ENCODE measurements around the gene WDR81.
A peak's percentile ranks its signal among the peaks of the same experiment; 100 is the strongest.
"Not testable (repeated sequence)": the region's sequence is repeated elsewhere in the genome, so short reads cannot be mapped to it uniquely, and the experiment has no call there.

The WDR81 gene

GRCh38 chr17:1732241-1732832, 7.8 kb downstream of the WDR81 start:
- no peak for DNase-seq

GRCh38 chr17:1732833-1733321, 8.4 kb downstream of the WDR81 start:
- DNase-seq: no peak

DNA sequence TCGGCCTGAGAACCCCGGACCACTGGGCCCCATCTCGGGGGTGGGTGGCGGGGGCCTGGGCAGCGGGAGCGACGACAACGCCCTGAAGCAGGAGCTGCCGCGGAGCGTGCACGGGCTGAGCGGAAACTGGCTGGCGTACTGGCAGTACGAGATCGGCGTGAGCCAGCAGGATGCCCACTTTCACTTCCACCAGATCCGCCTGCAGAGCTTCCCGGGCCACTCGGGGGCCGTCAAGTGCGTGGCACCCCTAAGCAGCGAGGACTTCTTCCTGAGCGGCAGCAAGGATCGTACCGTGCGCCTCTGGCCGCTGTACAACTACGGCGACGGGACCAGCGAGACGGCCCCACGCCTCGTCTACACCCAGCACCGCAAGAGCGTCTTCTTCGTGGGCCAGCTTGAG, 9.3 kb downstream of the WDR81 start:
- DNase-seq: no peak

GRCh38 chr17:1735418-1735817, 10.9 kb downstream of the WDR81 start:
- DNase-seq: no peak

DNA sequence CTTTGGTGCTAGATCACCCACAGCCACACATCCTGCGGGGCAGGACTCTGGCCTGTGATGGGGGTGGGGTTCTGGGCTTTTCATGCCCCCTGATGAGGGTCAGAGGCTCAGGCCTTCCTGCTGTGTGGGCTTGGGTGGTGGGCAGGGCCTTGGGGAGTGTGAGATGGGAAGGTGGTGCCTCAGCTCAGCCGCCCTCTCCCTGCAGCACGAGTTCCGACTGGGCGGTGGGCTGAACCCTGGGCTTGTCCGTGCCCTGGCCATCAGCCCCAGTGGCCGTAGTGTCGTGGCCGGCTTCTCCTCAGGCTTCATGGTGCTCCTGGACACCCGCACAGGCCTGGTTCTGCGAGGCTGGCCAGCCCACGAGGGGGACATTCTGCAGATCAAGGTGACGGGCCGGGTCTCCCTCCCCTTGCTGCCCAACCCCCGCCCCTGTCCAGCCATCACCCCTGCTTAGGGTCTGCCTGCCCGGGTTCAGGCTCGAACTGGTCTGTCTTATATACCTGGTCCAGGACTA, 11.4 kb downstream of the WDR81 start:
- DNase-seq: no peak

DNA sequence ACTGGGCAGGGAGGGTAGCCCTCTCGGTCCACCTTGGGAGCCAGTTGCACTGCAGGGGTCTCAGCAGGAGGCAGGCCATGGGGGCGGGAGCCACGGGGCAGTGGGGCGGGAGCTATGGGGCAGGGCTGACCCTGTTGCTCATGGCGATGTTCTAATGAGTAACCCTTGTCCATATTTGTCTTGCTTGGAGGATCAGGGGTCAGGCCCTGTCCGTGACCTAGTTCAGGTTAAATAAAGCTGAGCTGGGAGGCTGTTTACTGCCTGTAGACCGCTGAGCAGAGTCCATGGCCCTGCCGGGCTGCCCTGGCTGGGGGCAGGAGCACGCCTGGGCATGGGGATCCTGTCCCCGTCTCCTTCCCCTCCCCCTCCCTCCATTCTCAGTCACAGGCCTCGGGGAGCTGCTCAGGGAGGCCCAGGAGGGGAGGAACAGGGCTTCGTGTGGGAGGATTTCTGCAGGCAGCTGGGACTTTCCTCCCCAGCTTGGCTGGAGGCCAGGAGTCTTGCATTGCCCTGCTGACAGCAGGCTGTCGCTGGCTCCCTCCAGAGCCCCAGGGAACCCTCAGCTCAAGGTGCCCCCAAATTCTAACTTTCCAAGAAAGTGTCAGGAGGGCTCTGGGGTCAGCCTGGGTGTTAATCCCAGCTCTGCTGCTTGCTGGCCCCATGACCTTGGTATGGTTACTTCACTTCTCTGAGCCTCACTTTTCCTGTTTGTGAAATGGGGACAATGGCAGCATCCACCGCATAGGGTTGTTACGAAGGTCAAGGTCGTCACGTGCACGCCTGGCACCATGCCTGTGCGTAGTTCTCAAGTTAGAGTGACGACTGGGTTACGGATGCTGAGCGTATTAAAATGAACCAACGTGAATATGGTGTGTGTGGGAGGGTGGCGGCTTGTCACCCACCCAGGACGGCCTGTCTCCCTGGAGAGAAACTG, 12.1 kb downstream of the WDR81 start:
- no peak for DNase-seq

DNA sequence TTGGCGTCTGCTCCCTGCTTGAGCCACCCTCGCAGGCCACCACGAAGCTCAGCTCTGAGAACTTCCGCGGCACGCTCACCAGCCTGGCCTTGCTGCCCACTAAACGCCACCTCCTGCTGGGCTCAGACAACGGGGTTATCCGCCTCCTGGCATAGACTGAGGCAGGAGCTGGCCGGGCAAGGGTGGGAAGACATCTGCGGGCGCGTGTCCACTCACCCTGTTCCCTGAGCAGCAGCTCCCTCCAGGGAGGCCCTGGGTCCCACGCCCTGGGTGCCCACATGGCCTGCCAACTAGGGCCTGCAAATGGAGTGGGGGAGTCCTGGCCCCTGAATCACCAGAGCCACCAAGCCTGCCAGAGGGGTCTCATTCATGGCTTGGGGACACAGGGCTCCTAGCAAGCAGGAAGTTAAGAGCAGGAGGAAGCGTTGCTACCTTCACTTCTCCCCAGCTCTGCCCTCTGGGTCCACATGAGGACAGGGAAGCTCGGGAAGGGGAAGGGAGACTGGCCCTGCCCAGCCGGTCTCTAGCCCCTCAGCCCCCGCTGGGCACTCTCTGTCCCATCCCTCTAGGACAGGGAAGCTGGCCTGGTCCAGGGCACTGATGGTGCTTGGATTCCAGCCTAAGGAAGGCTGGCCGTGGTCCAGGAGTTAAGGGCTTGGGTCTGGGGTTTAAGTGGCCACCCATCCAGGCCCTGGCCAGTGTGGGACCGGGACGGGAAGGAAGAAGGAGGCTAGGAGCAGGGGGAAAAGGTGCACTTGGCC, 13.2 kb downstream of the WDR81 start:
- no peak for DNase-seq

DNA sequence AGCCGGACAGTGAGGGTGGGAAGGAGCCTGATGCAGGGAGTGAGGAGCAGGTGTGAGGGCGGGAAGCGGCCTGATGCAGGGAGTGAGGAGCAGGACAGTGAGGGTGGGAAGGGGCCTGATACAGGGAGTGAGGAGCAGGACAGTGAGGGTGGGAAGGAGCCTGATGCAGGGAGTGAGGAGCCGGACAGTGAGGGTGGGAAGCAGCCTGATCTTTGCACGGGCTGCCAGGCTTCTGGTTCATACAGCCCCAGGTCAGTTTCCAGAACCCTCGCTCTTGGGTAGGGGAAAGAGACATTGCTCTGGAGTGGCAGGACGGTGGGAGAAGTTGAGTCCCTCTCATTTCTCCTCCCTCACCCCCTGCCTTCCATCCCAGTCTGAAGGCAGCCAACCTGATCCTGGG, 17.4 kb downstream of the WDR81 start:
- DNase-seq: not testable (repeated sequence)

- no peak for DNase-seq
Observed at GRCh38 chr17:1742371-1743087, 18.0 kb downstream of the WDR81 start, which contains the start of gene SERPINF2. SERPINF2 (plus strand) TSS chr17:1742871; CDS start chr17:1744996, 2,125 bp downstream.

- no peak for DNase-seq
Observed at GRCh38 chr17:1743088-1743439, 18.6 kb downstream of the WDR81 start.

DNA sequence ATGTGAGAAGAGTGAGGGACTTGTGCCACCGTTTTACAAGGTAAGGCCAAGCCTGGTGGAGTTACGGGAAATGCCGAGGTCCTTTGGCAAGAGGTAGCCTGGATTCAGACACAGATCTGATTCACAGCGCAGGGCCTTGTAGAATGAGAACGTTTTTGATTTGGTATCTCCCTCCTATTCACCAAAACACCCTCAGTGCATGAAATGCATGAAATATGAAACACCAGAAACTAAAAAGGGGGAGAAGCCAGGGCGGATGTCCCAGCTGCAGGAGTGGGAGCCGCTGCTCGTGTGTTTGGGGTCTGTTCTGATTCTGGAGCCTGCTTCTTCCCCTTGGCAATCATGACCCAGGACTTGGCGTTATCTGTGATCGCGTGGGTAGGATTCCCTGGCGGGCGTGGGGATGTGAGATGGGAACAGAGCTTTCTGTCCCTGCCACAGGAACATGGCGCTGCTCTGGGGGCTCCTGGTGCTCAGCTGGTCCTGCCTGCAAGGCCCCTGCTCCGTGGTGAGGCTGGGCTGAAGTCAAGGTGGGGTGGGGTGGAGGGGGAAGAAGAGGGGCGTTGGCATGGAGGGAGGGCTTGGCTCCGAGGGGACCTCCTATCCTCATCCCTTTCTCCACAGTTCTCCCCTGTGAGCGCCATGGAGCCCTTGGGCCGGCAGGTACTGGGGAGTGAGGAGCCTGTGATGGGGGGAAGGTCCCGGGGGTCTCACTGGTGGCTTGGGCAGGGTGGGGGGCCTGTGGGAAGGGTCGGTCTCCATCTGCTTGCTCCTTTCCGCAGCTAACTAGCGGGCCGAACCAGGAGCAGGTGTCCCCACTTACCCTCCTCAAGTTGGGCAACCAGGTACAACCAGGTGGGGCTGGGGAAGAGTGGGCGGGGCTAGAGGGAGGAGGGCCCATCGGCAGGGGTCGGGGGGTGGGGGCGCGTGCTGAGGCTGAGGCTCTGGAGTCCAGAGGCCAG, 20.3 kb downstream of the WDR81 start:
- DNase-seq: no peak

- DNase-seq: no peak
Observed at GRCh38 chr17:1745513-1746020, 21.1 kb downstream of the WDR81 start.

- DNase-seq: no peak
Observed at GRCh38 chr17:1746975-1747543, 22.6 kb downstream of the WDR81 start.

DNA sequence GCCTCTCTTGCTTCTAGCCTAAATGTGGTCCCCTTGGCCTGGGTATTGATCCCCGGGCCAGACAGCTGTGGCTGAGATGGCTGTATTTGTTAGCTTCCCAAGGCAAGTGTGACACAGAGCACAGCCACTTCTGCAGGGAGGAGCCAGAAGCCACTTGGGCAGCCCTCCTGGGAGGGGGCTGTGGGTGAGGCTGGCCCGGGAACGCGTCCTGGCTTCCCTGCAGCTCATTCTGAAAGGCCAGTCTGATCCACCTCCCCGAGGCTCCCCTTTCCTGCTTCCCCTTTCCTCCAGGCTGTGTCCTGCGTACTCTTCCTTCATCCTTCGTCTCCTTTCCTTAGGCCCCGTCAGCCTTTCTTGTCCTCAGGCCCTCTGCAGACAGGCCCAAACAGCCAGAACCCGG, 26.1 kb downstream of the WDR81 start:
- DNase-seq: no peak

- peak; percentile 76 for DNase-seq
Observed at GRCh38 chr17:1752425-1753262, 28.1 kb downstream of the WDR81 start.

DNA sequence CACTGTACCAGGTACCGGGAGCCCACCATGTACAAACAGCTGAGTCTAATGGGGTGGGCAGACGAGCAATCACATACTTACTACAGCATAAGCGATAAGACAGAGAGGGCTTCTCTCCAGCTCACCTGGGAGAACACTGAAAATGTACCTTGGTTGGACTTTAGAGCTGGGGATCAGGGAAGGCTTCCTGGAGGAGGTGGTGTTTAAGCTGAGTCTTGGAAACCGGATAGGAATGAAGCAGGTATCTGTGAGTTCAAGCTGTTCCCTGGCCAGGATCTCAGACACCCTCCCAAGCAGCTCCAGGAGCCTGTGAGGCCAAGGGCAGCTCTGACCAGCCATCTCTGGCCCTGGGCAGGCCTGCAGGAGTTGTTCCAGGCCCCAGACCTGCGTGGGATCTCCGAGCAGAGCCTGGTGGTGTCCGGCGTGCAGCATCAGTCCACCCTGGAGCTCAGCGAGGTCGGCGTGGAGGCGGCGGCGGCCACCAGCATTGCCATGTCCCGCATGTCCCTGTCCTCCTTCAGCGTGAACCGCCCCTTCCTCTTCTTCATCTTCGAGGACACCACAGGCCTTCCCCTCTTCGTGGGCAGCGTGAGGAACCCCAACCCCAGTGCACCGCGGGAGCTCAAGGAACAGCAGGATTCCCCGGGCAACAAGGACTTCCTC, 29.4 kb downstream of the WDR81 start:
- DNase-seq: no peak

GRCh38 chr17:1754430-1755112, 30.1 kb downstream of the WDR81 start:
- no peak for DNase-seq

GRCh38 chr17:1755252-1755826, 30.8 kb downstream of the WDR81 start:
- DNase-seq: no peak
